Body of pancreas (tissue), 4 donors: ENCODE measurements around the gene LHFPL6.

Experiments used
- CTCF ChIP-seq, 7 experiments: fragments of 450-650 bp in 4 of 7; fragments of 200-600 bp in 3 of 7; sonication (generic) in 3 of 7; IDR thresholded peaks; one replicate each; pipeline ENCODE4 v1.5.1; 2016 to 2019; ENCODE audit warnings: antibody characterized with exemption in 7 of 7
- POLR2A ChIP-seq, 3 donors: fragments of 450-650 bp; IDR thresholded peaks; one replicate each; pipeline ENCODE4 v1.6.1; 2016; ENCODE audit warnings: antibody characterized with exemption in 3 of 3, mild to moderate bottlenecking in 2 of 3

- TF ChIP-seq CTCF (IDR thresholded peaks at IDR 0.05) (no peak), POLR2A (IDR thresholded peaks at IDR 0.05) (no peak)
These were observed 71.3 kb downstream of the LHFPL6 start for GRCh38 chr13:39531646-39532045.
